PC-3 (cell line): ENCODE results near the gene HYCC2.
"Not testable (repeated sequence)": the region's sequence is repeated elsewhere in the genome, so short reads cannot be mapped to it uniquely, and the experiment has no call there.

Experiments used
- CTCF ChIP-seq: fragments of 300-600 bp; sonication (generic); conservative IDR thresholded peaks from 2 replicates; pipeline ENCODE4 v1.5.1; 2017; ENCODE audit warnings: antibody characterized with exemption, low read depth, mild to moderate bottlenecking, low read length
- EZH2 ChIP-seq: fragments of 300-600 bp; sonication (generic); IDR thresholded peaks from one replicate; pipeline ENCODE4 v1.6.1; 2017; ENCODE audit warnings: antibody characterized with exemption, mild to moderate bottlenecking, low read length; ENCODE audit not compliant: unreplicated experiment

GRCh38 chr2:201042451-201042850, 29.0 kb downstream of the HYCC2 start:
- TF ChIP-seq CTCF, EZH2: not testable (repeated sequence)
